Forelimb muscle (tissue), 1 donor: Measurements from ENCODE around the gene ITPK1. TPM values are rescaled to one million over a fixed set of nuclear protein-coding genes. Genes with fewer than 3 reads are reported as not detected.

ENCODE experiments used
- DNase-seq: peaks from one replicate; pipeline ENCODE4 v3.0.0-alpha.2; 2013; ENCODE audit warnings: low read depth
- polyA plus RNA-seq: library from polyadenylated mRNA; unstranded; fragments of 120-200 nt; gene quantifications from one replicate; pipeline ENCODE4 v1.2.1, GENCODE V29; 2013; ENCODE audit not compliant: insufficient read length

Gene ITPK1
- polyA plus RNA-seq, 1 donor: 14.5 TPM

DNA sequence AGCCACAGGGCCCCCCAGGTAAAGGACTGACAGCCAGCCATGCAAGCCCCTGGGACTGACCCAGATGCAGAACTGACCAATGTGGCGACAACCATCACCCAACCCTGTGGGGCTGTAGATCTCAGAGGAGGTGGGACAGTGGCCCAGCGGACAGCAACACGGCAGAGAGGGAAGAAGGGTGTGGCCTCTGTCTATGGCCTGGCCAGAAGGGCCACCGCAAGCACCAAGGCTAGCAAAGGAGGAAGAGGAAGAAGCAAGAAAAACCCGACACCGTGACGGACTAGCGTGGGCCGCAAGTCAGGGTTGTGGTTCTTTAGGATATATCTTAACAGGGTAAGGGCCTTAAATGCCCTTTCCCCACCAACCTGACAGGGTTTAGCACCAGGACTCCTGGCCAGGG is 71.2 kb downstream of the ITPK1 start:
- no peak for DNase-seq

DNA sequence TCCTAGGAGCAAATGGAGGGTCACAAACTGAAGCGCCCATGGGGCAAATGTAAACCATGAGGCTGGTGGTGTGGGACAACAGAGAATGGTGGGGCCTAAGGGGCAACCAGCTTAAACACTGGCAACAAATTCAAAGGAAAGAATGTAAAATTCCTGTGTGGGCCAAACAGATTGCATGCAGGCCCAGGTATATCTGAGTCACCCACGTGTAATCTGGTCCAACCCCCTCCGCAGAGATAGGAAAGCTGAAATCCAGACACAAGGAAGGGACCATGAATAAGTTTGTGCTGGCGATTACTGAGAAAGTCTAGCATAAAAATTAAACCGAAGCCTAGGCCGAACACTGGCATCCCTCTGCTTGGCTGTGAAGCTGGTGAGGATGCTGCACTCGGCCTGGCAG is 71.6 kb downstream of the ITPK1 start:
- DNase-seq: no peak

DNA sequence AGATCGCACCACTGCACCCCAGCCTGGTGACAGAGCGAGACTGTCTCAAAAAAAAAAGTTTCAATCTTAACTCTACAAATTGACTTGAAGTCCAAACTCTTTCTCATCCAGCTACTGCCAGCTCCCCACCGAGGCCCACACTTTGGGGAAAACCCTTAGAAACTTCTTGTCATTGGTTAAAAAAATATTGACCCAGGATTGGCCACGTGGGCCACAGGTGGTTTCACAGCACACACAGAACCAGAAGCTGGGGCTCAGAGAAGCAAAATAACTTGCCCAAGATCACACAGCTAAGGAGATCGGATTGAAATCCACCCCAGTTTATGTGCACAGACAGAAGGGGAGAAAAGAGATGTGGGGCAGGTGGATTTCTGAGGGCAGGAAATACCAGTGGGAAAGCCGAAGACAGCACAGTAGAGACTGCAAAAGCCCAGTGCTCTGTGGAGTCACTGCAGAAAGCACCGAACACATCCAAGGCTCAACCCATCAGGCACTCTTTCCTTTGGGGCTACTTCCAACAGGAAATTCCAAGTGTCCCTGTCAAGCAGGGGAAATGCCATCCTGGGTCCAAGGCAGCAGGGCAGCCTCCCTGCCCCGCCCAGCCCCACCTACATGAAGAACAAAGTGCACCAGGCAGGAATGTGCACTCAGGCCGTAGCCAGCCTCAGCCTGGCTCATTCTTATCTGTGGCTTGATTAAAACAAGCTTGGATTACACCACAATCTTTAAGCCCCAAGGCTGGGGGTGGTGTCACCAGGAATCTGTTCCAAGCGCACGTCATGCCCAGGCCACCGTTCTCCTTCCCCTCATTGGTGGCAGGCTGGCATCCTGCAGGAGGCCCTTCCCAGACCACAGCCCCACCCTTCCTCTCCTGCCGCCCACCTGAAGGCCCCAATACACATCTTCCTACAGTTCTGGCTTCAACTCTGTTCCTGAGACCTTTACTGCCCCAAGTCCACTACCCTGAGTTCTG is 72.5 kb downstream of the ITPK1 start:
- DNase-seq: no peak

DNA sequence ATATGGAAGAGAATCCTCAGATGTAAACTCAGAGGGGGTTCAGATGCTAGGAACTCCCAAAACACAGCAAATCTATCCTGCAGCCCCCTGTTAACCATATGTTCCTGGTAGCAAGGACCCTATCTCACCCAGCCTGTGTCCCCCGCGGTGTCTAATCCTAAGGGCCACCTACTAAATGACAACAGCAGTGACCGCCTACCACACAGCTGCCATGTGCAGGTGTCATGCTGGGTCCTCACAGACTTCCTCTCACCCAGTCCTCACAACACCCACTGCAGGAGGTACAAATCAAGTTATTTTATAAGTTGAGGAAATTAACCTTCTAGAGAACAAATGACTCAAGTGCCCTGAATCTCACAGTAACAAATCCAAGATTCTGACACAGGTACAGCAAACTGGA is 73.9 kb downstream of the ITPK1 start:
- no peak for DNase-seq

DNA sequence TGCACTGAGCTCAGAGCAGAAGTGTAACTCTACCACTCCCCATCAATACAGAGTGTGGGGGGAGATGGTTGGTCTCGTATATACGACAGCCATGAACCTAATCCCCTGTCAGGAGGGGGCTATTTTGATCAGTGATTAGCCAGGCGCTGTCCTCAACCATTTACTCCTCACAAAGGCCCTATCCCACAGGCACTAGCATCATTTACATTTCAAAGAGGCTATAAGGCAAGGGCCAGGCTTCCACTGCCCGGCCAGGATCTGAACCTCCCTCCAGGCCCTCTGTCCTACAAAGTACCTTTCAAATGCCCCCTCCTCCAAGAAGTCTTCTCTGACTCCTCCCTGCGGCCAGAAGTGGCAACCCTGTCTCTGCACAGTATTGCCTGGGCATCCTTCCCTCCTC is 74.7 kb downstream of the ITPK1 start:
- DNase-seq: no peak

DNA sequence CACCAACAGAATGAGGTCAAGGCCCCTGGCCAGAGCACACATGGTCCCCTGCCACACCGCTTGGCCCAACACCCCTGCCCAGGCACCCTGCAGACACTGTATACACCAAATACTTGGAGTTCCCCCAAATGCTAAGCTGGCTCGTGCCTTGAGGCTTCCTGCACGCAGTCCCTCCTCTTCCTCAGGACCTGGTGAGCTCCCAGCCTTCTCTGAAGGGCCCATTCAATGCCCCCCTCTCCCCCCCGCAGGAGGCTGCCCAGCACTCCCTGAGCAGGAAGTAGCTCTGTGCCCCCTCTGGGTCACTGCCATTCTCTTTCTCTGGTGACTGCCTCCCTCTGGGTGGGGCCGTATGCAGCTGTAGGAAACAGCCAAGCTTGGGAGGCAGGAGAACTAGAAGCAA is 75.3 kb downstream of the ITPK1 start:
- DNase-seq: no peak

DNA sequence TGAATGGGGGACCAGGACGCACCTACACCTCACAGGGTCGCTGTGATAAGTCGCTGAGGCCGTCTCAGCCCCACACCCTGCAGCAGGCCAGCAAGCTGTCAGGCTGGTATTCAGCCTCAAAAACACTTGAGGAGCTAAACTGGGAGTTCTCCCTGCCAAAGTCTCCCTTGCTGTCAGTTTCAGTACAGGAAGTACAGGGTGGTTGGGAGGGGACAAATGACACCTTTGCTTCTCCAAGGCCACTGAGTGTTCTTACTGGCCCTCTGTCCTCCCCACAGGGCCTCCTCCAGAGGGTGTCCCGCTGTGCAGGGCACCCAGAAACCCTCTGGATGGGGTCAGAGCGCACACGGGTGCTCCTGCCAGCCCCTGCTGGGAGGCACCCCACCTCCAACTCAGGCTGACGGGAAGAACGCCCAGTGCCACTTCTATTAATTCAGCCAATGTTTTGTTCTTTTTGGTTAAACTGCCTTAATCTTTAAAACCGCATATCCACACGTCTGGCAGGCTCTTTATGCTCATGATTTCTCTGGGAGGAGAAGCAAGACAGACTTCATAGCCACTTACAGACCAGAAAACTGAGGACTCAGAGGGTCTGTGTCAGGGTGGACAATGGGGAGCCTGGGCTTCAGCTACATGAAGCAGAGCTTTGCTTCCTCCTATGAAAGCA is 75.9 kb downstream of the ITPK1 start:
- DNase-seq: no peak

DNA sequence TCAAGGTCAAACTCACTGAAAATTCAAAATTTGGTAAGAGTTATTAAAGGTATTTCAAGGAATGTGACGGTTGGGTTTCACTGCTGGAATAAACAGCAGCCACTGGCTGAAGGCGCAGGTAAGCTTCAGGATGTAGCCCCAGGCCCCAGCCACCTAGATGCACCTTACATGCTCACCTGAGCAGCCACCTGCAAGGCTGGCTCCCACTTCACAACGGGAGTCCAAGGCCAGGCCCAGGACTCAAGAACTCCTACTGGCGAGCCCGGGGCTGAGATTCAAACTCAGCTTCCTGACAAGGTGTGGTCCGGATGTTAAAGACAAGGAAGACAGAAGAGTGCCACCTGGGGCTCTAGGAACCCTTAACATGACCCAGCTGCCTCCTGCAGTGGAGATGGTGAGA is 78.4 kb downstream of the ITPK1 start:
- DNase-seq: no peak

DNA sequence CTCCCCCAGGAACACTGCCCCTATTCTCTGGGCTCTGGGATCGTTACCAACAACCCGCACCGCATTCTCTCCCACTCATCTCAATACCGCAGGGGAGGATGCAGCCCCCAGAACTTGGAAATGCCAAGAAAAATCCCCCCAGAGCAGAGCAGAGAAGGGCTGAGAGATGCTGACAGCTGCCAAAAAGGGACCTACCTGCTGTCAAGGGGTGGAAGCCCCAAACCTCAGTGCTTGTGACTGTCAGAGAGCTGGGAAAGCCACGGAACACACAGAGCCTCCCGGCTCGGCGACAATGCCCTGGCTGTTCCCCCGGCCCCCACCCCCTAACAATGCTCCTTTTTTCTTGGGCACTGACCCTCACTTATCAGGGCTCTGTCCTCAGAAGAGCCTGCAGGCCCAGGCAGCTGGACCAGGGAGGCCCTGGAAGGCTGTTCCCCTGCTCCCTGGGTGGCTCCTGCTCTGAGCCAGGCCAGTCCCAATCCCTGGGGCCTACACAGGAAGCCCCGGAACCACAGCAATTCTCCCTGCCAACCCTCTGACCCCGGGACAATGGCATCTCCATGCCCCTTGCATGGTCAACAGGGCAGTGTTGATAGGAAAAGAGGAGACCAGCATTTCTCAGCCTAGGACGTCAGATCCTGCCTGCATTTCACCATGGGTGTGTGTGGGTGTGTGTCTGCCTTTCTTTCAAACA is 78.9 kb downstream of the ITPK1 start:
- DNase-seq: no peak

DNA sequence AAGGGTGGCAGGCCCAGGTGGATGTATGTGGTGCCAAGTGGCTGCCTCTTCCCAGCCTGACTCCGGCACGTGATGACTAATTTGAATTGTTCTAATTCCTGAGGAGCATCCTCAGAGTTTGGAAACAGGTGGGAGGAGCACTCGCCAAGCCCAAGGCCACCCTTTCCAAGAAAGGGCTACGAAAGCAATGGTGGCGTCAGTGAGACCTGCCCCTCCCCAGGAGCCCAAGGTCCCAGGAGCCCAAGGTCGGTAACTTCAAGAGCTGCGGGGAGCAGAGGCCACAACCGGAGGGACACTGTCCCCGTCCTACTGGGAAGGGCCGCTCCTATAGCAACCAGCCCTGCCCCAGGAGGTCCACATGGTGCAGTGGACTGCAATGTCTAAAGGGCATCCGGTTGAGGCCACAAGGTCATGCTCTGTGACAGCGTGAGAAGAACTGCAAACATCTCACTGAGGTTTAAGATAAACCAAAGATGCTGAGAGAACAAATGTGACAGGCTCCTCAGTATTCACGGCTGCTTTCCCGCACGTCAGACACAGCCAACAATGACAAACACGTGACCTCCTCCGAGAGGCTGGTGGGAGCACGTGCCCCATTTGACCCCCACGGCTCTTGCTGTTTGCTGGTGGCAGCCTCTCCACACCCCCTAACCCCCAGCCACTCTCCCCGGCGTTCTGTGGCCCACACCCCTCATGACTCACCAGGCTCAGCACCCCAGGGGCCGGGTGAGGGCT is 79.6 kb downstream of the ITPK1 start:
- DNase-seq: no peak

DNA sequence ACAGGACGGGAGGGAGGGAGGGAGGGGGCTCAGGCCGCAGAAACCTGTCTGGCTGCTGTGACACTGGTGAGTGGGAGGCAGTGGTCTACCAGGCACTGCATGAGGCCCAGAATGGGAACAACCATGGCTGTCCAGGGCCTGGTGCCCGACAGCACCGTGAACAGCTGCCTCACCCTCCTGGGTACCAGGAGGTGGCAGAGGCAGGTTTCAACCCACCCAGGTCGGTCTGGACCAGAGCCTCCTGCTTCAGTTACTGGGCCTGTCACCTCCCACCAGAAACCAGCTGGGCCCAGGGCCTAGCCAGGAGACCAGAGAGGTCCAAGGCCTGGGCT is 80.2 kb downstream of the ITPK1 start:
- DNase-seq: no peak

DNA sequence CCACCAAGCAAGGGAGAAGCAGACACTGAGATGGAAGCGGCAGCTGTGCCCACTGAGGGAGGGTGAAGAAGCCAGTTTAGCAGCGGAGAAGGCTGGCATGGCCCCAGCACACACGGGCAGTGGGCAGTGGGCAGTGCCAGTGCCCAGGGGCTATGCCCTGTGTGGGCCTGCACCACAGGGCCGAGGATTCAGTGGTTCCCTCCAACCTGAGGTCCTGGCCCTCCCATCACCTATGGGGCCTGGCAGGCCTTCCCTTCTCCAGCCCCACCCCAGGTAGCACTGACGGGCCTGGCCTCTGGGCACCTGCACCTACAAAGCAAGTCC is 81.1 kb downstream of the ITPK1 start:
- no peak for DNase-seq

DNA sequence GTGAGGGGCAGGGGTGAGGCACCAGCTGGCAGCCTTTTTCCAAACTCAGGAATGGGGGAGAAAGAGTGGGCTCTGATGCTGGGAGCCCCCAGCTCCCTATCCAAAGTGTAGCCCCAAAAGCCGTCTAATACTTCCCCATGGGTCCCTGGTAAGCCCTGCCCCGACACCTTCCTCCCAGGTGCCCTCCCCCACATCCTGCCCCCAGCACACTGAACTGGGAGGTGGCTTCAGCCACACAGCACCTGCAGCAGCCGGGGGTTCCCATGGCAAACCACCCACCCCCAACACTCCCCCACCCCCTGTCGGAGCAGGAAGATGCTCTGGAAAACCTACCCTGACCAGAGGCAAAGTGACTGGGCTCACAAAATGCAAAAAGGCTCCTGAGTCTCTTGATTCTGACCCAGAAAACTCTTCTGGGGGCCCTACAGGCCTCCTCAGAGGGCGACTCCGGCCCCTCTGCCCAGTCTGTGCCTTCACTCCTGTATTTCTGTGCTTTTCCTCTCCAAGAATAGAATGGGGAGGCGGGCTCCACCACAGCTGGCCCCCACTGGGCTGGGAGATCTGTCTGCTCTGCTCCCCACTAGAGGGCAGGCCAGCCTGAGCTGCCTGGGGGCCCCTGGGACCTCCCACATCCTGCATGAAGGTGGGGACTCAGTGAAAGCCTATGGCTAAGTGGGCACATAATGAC is 81.6 kb downstream of the ITPK1 start:
- no peak for DNase-seq

DNA sequence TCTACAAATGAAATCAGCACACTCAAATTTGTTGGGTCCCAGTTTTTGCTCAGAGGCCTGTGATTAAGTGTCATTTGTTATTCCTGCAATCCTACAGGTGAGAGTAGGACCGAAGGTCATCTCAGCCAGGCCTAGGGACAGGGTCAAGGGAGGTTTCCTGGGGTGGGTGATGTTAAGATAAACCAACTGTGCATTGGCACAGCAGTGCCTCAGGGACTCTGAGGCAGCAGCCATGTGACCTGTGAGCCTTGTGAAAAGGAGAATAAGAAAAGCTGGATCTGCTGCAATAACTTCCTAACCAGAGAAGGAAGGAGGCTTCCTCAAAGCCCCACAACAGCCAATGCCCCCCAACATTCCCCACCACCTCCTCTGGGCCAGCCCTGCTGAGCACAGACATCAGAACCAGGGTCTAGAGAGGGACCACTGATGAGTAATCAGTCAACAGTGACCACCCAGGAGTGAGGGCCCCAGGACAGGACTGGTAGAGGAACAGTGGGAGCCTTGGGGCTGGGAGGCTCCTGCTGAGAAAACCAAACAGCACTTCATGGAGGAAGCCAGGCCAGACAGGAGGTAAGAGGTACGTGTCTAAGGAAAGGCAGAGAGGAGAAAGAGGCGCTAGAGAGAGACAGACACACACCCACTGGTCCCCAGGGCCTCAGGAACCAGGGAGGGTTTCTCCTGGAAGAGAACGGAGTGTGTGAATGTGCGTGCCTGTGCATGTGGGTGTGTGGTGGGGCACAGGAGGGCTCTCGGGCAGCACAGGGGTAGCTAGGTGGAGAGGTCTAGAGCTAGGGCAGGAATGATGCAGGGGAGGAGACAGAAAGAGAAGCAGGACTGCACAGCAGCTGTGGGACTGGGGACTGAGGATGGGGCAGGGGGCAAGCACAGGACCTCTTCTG is 82.4 kb downstream of the ITPK1 start:
- no peak for DNase-seq

DNA sequence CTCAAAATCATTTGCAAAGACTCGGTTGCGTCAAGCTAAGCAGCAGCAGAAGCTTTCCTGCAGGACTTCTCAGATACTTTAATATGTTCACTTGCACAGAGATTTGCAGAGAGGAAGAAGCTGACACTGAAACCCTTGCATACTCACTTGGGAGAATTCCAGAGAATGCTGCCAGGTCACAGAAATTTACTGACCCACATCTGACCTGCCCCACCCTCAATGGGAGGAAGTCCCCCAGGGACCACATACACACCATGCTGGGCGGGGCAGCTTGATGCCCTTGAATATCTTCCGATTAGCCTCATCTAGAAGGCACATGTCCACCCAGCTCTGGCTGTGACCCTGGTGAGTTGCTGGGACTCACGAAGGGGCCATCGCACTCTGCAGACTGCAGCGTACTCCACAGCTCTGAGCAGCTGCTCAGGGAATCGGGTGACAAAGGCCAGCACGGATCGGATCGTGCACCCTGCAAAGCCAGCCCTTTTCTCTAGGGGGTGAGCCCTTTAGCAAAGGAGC is 83.2 kb downstream of the ITPK1 start:
- DNase-seq: no peak

DNA sequence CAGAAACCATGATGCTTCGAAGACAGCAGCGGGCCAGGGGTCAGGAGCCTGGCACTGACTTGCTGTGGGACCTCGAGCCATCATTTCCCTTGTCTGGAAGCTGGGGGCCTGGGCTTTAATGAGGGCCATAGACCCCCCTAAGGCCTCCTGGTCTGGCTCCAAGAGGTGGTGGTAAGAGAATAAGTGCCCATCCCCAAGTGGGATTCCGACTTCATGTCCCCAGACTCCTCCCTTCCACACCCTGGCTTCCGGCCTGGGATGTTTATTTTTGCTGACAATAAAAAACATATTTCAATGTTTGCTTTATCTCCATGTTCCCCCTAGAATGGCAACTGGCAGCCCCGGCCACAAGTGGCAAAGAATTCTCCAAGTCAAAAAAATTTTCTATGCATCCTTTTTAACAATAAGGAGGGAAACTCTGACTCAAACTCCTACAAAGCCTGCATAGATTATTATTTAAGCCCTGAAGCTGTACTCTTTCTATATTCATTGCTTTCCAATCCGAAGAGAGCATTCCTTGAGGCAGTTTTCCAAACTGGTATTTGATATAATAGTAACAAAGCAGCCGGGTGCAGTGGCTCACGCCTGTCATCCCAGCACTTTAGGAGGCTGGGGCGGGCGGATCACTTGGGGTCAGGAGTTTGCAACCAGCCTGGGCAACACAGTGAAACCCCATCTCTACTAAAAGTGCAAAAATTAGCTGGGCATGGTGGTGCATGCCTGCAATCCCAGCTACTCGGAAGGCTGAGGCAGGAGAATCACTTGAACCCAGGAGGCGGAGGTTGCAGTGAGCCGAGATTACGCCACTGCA is 84.0 kb downstream of the ITPK1 start:
- DNase-seq: no peak

DNA sequence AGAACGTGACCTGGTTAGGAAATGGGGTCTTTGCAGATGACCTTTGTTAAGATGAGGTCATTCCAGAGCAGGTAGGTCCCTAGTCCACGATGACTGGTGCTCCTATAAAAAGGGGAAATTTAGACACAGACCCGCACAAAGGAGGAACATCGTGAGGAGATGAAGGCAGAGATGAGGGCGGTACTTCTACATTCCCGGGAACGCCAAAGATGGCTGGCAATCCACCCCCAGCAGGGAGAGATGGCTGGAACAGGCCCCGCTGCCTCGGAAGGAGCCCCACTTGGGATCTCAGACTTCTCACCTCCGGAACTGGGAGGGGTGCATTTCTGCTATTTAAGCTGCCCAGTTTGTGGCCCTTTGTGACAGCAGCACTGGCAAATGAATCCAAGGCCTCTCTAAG is 85.0 kb downstream of the ITPK1 start:
- DNase-seq: no peak

DNA sequence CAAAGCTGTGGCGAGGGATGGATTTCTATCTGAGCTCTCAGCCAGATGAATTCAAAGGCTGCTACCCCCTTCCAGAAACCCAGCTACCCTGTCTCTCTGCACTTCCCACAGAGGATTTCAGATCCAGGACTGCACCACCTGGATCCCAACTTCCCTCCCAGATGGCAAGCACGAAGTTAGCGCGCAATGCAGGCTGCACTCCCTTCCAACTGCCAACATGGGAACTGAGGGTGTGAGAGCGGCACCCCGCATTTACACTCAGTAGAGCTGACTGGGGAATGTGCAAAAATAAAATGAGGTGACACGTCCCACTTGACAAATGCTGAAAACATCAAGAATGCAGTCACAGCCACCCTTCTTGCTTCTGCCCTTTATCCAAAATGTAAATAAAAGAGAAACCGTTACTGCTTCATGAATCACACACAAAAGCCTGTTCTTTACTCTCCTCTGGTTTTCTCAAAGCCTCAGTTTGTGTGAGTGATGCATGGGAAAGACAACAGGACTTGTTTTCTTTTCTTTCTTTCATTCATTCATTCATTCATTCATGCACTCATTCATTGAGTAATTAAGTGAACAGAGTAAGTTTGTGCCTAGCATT is 85.7 kb downstream of the ITPK1 start:
- no peak for DNase-seq

DNA sequence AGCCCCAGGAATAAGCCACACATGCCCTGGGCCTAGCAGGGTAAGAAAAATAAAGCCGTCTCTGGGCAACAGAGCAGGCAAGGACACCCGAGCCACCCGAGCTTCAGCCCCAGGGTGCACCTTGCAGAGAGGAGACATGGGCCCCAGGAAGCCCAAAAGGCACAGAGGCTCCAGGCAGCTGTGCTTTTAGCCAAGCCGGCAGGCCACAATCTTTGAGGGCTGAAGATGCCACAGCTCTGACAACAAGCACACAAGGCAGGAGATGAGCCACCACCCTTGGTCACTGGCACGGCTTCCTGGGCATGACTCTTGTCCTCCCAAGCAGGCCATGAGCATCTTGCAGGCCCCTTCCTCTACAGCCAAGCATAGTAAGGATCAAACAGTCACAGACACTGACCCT is 86.3 kb downstream of the ITPK1 start:
- no peak for DNase-seq
